HG03354 (cell line): Measurements from ENCODE around the gene EFEMP1.
"Not testable (repeated sequence)": the region's sequence is repeated elsewhere in the genome, so short reads cannot be mapped to it uniquely, and the experiment has no call there.

ENCODE experiments used
- ATAC-seq: cut with Tn5 transposase; IDR thresholded peaks from one replicate; pipeline ENCODE4 v1.9.1; 2021; ENCODE audit warnings: mild to moderate bottlenecking; ENCODE audit not compliant: unreplicated experiment, poor library complexity, severe bottlenecking

Gene EFEMP1

DNA sequence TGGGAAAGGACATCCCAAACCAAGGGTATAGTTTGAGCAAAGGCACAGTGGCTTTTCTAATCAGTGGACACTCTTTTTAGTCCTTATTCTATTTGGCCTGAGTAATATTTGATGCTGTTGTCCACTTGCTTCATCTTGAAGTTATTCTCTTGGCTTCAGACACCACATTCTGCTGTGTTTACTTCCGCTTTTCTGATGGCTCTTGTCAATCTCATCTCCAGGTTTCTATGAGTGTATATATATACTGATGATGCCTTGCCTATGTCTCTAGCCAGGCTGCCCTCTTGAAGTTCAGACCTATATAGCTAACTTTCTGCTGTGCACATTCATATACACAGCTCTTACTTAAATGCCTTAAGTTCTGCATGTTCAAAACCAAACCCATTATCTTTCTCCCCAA lies 83.1 kb downstream of the EFEMP1 start:
- no peak for ATAC-seq

DNA sequence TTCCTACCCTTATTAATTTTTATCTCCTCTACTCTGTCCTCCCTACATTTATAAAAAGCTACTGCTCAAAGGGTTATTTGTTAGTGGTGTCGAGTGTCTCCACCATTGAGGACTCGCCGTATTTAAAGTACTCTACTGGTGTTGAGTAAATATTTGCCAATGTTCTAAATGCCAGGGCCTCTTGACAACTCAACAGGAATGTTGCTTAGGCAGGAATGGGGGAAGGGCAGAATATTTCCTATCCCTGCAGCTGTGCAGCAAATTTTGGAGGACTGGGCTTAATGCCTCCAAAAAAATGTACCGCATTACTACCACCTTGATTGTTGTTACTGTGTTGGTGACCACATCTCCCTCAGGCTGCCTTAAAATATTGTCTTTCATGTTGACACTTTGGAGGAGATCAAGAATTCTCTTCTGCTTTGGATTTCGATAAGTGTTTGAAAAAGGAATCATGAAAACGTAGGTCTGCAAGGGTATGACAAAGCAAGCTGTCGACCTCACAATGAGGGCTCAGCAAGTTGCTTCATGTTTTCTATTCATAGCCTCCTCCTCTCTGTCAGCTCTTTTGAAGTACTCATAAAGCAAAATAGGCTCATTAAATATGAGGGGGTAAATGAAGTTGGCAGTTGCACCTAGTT lies 84.3 kb downstream of the EFEMP1 start:
- no peak for ATAC-seq

DNA sequence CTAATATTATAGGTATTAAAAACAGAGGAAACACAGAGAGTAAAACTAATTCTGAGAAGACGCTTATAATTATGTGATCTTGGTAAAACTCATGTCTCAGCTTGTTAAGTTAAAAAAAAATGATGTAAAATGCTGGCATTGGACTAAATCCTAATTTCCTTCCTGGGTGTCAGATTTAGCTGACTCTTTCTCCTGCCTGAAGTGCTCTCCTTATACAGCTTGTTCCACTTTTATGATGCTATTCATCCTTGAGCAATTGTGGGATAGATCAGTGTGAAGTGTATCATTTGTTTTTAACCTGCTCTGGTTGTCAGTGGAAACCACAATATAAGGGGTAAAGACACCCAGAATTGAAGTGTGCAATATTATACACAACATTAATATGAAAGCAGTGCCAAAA lies 84.9 kb downstream of the EFEMP1 start:
- no peak for ATAC-seq

DNA sequence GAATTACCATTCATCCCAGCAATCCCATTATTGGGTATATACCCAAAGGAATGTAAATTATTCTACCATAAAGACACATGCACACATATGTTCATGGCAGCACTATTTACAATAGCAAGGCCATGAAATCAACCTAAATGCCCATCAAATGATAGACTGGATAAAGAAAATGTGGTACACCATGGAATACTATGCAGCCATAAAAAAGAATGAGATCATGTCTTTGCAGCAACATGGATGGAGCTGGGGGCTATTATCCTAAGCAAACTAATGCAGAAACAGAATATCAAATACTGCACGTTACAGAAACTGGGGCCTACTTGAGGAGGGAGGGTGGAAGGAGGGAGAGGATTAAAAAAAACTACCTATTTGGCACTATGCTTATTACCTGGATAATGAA lies 85.5 kb downstream of the EFEMP1 start:
- not testable (repeated sequence) for ATAC-seq

DNA sequence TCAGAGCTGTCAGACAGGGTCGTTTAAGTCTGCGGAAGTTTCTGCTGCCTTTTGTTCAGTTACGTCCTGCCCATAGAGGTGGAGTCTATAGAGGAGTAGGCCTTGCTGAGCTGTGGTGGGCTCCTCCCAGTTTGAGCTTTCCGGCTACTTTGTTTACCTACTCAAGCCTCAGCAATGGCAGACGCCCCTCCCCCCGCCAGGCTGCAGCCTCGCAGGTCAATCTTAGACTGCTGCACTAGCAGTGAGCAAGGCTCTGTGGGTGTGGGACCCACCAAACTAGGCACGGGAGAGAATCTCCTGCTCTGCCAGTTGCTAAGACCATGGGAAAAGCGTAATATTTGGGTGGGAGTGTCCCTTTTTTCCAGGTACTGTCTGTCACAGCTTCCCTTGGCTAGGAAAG lies 86.5 kb downstream of the EFEMP1 start:
- no peak for ATAC-seq

DNA sequence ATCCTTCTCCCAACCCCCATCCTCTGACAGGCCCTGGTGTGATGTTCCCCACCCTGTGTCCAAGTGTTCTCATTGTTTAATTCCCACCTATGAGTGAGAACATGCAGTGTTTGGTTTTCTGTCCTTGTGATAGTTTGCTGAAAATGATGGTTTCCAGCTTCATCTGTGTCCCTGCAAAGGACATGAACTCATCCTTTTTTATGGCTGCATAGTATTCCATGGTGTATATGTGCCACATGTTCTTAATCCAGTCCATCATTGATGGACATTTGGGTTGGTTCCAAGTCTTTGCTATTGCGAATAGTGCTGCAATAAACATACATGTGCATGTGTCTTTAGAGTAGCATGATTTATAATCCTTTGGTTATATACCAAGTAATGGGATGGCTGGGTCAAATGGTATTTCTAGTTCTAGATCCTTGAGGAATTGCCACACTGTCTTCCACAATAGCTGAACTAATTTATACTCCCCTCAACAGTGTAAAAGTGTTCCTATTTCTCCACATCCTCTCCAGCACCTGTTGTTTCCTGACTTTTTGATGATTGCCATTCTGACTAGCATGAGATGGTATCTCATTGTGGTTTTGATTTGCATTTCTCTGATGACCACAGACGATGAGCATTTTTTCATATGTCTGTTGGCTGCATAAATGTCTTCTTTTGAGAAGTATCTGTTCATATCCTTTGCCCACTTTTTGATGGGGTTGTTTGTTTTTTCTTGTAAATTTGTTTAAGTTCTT lies 91.7 kb downstream of the EFEMP1 start:
- not testable (repeated sequence) for ATAC-seq

DNA sequence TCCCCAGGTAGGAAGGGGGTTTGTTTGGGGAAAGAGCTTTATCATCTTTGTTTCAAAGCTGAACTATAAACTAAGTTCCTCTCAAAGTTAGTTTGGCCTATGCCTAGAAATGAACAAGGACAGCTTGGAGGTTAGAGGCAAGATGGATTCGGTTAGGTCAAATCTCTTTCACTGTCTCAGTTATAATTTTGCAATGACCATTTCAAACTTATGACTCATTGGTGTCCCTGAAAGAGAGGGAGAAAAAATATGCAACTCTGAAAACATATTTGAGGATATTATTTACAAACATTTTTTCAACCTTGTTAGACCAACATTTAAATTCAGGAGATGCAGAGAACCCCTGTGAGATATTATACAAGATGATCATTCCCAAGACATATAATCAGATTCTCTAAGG lies 95.7 kb downstream of the EFEMP1 start:
- no peak for ATAC-seq

DNA sequence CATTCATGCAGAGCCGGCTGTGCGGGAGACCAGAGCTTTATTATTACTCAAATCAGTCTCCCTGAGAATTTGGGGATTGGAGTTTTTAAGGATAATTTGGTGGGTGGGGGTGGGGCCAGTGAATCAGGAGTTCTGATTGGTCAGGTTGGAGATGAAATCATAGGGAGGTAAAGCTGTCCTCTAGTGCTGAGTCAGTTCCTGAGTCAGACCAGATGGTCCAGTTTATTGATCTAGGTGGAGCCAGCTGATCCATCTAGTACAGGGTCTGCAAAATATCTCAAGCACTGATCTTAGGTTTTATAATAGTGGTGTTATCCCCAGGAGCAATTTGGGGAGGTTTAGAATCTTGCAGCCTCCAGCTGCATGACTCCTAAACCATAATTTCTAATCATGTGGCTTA lies 96.2 kb downstream of the EFEMP1 start:
- not testable (repeated sequence) for ATAC-seq

DNA sequence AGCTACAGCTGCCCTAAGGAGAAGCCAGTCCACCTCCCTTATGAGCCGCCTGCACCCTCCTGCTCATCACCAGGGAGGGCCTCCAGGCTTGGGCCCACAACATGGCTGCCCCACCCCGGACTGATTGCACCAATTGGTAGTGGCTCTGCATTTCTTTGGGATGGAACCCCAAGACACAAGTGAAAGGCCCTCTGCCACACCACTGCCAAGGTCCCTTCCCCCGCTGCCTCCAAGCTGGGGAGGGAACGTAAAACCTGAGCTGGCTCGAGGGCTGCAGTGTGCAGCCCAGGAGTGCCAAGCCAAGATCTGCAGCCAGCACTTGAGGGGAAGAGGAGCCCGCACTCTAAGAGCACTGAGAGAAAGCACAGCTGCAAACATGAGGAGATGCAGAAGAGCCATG lies 97.3 kb downstream of the EFEMP1 start:
- no peak for ATAC-seq

DNA sequence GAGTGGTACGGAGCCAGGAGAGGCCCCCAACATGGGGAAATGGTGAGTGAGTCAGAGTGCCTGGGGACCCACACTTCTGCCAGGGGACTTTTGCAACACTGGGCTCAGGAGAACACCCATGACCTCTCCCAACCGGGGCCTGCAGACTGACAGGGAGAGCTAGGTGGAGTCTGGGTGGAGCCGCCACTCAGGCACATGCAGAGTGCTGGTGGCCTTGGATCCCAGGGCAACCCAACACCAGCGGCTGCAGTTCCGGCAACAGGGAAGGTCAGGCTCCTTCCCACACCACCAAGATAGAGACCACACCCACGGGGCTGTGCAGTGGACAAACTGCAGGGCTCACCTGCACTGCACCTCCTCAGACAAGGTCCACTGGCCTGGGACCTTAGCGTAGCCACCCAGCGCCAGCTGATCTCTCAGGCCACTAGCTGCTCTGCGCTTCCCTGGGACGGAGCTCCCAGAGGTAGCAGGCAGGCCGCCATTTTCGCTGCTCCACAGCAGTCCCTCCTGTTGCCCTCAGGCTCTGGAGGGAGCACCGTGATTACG lies 99.0 kb downstream of the EFEMP1 start:
- no peak for ATAC-seq
